A673 (cell line): ENCODE measurements around the gene CTNNA3. TPM values are rescaled to one million over a fixed set of nuclear protein-coding genes. Genes with fewer than 3 reads are reported as not detected.

Source experiments
- BruUV-seq: library from RNA; stranded (reverse); fragments of 400-500 nt; replicated peaks from 2 replicates; lab custom pipeline; 2021; lab: Mats Ljungman, UMichigan
- CTCF ChIA-PET: fragments of 300-600 bp; sonication (Branson Sonifier 250); formaldehyde crosslinking; loops from one replicate; lab custom pipeline; 2022; ENCODE audit warnings: antibody characterized with exemption; lab: Charles Lee
- POLR2A ChIA-PET: fragments of 300-600 bp; sonication (Branson Sonifier 250); formaldehyde crosslinking; loops from one replicate; lab custom pipeline; 2022; ENCODE audit warnings: antibody characterized with exemption; ENCODE audit not compliant: low non-redundant PET; lab: Charles Lee
- DNase-seq: peaks from one replicate; pipeline ENCODE4 v3.0.0-alpha.2; 2015; ENCODE audit warnings: low spot score
- H3K27ac ChIP-seq: fragments of 200-600 bp; sonication (generic); 2 replicates; pipeline ENCODE4 v1.5.1; 2016; ENCODE audit warnings: mixed run types, low read depth, mild to moderate bottlenecking, mixed read lengths, antibody characterized with exemption, low read length; ENCODE audit not compliant: poor library complexity, severe bottlenecking
- H3K27me3 ChIP-seq: fragments of 200-600 bp; sonication (generic); replicated peaks from 2 replicates; pipeline ENCODE4 v1.6.1; 2017; ENCODE audit warnings: mixed run types, low read depth, mild to moderate bottlenecking, mixed read lengths, antibody characterized with exemption, low read length; ENCODE audit not compliant: insufficient read depth, poor library complexity
- H3K36me3 ChIP-seq: fragments of 200-600 bp; sonication (generic); 2 replicates; pipeline ENCODE4 v1.6.1; 2016; ENCODE audit warnings: mixed run types, mild to moderate bottlenecking, mixed read lengths, antibody characterized with exemption, low read length; ENCODE audit not compliant: insufficient read depth, poor library complexity, severe bottlenecking
- H3K4me1 ChIP-seq: fragments of 200-600 bp; sonication (generic); 2 replicates; pipeline ENCODE4 v1.6.1; 2017; ENCODE audit warnings: mixed run types, mild to moderate bottlenecking, mixed read lengths, antibody characterized with exemption, low read length; ENCODE audit not compliant: insufficient read depth, poor library complexity, severe bottlenecking
- H3K4me3 ChIP-seq: fragments of 200-600 bp; sonication (generic); 2 replicates; pipeline ENCODE4 v1.5.1; 2016; ENCODE audit warnings: low read depth, mixed run types, mild to moderate bottlenecking, mixed read lengths, low read length; ENCODE audit not compliant: poor library complexity, severe bottlenecking
- H3K9me3 ChIP-seq: fragments of 200-600 bp; sonication (generic); 2 replicates; pipeline ENCODE4 v1.6.1; 2016; ENCODE audit warnings: mixed run types, low read depth, mild to moderate bottlenecking, mixed read lengths, antibody characterized with exemption, low read length; ENCODE audit not compliant: poor library complexity, severe bottlenecking
- EZH2 ChIP-seq: fragments of 200-600 bp; sonication (generic); IDR thresholded peaks from 2 replicates; pipeline ENCODE4 v1.6.1; 2017; ENCODE audit warnings: borderline replicate concordance, low read depth, mild to moderate bottlenecking, mixed read lengths, antibody characterized with exemption, low read length; ENCODE audit not compliant: poor library complexity, severe bottlenecking
- intact Hi-C: fragments of 100-400 bp; cut with micrococcal nuclease; formaldehyde crosslinking; loops from one replicate; pipeline ENCODE4 v1.10.0; 2022; ENCODE audit not compliant: unreplicated experiment
- total RNA-seq: library from RNA; stranded (reverse); gene quantifications from 2 replicates; pipeline ENCODE4 v1.2.3, GENCODE V29; 2021
- TF ChIP-seq, protein P1 (sequence below): fragments of 300-800, 200-600 bp; sonication (generic); conservative IDR thresholded peaks from 2 replicates; pipeline ENCODE4 v1.5.1; 2017; ENCODE audit warnings: low read depth, mild to moderate bottlenecking, antibody characterized with exemption, low read length, moderate library complexity, mixed read lengths

CTNNA3 gene
- total RNA-seq, 1 experiment from 2014 or later = not detected

DNA sequence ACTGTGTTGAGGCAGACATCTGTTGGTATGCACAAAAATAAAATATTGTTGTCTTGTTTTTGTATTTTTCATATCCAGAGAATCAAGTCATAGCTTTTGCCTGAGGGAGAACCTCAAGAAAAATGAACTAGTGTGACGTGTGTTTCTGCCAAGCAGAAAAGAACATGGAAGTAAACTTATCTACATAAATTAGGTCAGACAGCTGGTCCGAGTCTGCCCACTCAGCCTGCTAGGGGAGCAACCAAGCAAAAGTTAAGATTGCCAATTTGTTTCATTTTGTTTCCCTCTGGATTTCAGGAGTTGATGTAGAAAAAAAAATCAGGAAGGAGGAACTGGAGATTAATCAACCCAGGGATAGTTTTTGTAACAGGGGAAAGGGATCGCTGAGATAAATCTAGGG is 1342.6 kb downstream of the CTNNA3 start:
- intact Hi-C loops = no loop called here
- no TSS peak for BruUV-seq
- H3K4me1 ChIP-seq = no peaks in the 10 kb centered on the region
- TF ChIP-seq EZH2 = no peak
- TF ChIP-seq, protein P1, sequence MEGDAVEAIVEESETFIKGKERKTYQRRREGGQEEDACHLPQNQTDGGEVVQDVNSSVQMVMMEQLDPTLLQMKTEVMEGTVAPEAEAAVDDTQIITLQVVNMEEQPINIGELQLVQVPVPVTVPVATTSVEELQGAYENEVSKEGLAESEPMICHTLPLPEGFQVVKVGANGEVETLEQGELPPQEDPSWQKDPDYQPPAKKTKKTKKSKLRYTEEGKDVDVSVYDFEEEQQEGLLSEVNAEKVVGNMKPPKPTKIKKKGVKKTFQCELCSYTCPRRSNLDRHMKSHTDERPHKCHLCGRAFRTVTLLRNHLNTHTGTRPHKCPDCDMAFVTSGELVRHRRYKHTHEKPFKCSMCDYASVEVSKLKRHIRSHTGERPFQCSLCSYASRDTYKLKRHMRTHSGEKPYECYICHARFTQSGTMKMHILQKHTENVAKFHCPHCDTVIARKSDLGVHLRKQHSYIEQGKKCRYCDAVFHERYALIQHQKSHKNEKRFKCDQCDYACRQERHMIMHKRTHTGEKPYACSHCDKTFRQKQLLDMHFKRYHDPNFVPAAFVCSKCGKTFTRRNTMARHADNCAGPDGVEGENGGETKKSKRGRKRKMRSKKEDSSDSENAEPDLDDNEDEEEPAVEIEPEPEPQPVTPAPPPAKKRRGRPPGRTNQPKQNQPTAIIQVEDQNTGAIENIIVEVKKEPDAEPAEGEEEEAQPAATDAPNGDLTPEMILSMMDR = no peak
- no peaks in the 10 kb centered on the region for H3K36me3 ChIP-seq
- no peak for DNase-seq
- H3K27me3 ChIP-seq = no peaks in the 10 kb centered on the region
- H3K27ac ChIP-seq = no peak overlapping the region
- no peak overlapping the region for H3K4me3 ChIP-seq
- ChIA-PET POLR2A (no interaction called here), CTCF (no interaction called here)
- no peaks in the 10 kb centered on the region for H3K9me3 ChIP-seq

DNA sequence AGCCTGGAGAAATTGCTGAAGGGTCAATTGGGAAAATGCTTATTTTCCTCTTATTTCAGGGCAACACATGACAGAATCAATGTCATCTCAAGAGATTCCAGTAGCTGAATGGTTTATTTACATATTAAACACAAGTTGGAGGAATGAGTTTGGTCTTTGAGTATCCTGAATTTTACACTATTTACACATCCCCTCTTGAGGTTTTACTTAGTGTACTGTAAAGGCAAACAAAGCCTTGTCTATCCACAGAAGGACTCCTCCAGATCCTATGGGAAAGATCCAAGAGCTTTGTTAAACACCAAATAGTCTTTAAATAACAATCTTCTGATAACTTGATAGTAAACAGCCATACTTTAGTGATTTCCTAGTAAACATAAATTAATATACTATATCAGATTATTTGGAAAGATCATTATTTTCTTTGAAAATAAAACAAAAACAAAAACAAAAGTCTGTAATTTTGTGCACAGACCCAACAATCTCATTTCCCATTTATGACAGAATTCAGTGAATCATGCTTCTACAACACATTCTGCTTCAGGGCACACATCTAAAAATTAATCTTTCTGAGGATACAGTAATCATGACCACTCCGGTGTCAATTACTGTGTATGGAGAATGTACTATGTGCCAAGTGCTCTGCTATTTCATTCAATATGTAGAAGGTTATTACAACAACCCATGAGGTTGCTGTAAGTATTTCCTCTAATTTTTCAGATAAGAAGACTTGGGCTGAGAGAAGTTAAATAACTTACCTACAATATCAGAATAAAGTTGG is 1345.2 kb downstream of the CTNNA3 start:
- POLR2A ChIA-PET = no interaction called here

DNA sequence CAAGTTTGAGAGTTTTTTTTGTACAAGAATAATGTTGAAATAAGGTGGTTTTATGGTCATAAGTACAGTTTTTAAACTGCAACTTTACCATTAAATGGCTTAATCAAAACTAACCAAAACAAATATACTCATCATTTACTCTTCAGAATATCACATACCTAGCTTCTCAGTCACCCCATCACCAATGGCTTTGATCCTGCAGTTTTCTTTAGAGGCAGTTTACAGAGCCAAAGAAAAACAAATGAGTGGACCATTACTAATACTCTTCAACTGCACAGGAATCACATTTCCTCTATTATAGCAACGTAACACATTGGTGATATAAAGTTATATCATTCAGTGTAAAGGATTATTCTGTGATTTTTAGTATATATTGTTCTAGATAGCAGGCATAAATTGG is 1346.3 kb downstream of the CTNNA3 start:
- H3K27ac ChIP-seq = no peak overlapping the region
- BruUV-seq = no TSS peak
- no peak for TF ChIP-seq EZH2
- TF ChIP-seq, protein P1 = no peak
- H3K4me3 ChIP-seq = no peak overlapping the region
- CTCF ChIA-PET = no interaction called here
- no peaks in the 10 kb centered on the region for H3K4me1 ChIP-seq
- POLR2A ChIA-PET = no interaction called here
- intact Hi-C loops = no loop called here
- no peaks in the 10 kb centered on the region for H3K27me3 ChIP-seq
- H3K36me3 ChIP-seq = no peaks in the 10 kb centered on the region
- no peaks in the 10 kb centered on the region for H3K9me3 ChIP-seq
- no peak for DNase-seq

More for the DNA sequence above, 1345.2 kb downstream of the CTNNA3 start:
- intact Hi-C loops = no loop called here
- no peaks in the 10 kb centered on the region for H3K4me1 ChIP-seq
- H3K36me3 ChIP-seq = no peaks in the 10 kb centered on the region
- CTCF ChIA-PET = no interaction called here
- H3K9me3 ChIP-seq = no peaks in the 10 kb centered on the region
- DNase-seq = no peak
- no peaks in the 10 kb centered on the region for H3K27me3 ChIP-seq
- TF ChIP-seq, protein P1 = no peak
- no peak for TF ChIP-seq EZH2
- no peak overlapping the region for H3K4me3 ChIP-seq
- H3K27ac ChIP-seq = no peak overlapping the region
- no TSS peak for BruUV-seq
